Measurements from ENCODE around the gene PRR9.
"Not testable (repeated sequence)": the region's sequence is repeated elsewhere in the genome, so short reads cannot be mapped to it uniquely, and the experiment has no call there.

DNA sequence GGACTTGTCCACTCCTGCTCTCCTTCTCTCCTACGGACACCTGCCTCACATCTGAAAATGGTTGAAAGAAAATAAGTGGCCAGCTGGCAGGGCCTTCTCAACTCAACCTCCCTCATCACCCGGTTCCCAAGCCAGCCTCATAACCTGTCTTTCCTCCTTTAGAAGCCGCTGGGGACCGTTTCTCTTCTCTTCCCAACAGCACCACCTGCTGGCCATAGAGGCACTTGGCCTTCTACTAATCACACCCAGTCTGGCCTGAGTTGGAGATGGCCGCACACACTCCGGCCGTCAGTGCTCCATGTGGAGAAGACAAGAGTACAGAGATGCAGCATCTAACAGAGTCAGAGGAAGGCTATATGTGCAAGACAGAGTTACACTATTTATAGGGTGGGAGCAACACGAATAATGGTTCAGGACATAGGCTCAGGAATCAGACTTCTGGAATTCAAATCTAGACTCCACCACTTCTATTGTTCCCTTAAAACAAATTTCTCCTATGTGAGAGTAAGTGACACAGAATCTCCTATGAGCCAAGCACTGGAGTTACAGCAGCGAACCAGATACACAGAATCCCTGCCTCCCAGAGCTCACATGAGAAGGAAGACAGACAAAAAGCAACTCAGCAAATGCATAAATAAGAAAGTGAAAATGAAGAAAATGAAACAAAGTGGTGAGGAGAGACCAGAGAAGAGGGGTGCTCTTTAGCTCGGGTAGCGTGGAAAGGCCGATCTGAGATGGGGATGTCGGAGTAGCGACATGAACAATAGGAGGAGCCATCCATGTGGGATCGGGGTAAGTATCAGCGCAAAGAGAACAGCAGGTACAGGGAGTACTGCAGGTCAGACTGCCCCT is 5.9 kb downstream of the PRR9 start:
- TF ChIP-seq, protein P1, sequence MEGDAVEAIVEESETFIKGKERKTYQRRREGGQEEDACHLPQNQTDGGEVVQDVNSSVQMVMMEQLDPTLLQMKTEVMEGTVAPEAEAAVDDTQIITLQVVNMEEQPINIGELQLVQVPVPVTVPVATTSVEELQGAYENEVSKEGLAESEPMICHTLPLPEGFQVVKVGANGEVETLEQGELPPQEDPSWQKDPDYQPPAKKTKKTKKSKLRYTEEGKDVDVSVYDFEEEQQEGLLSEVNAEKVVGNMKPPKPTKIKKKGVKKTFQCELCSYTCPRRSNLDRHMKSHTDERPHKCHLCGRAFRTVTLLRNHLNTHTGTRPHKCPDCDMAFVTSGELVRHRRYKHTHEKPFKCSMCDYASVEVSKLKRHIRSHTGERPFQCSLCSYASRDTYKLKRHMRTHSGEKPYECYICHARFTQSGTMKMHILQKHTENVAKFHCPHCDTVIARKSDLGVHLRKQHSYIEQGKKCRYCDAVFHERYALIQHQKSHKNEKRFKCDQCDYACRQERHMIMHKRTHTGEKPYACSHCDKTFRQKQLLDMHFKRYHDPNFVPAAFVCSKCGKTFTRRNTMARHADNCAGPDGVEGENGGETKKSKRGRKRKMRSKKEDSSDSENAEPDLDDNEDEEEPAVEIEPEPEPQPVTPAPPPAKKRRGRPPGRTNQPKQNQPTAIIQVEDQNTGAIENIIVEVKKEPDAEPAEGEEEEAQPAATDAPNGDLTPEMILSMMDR (IDR thresholded peaks at IDR 0.05), result peak; percentile 58 to 78 (median 70)
- TF ChIP-seq POLR2A (IDR thresholded peaks at IDR 0.05), result not testable (repeated sequence)
